H54 (cell line): ENCODE results near the gene CASP10.
A peak's percentile ranks its signal among the peaks of the same experiment; 100 is the strongest.

Source experiments
- DNase-seq: peaks from one replicate; pipeline ENCODE4 v3.0.0; 2011; ENCODE audit warnings: low spot score, mixed read lengths; ENCODE audit not compliant: insufficient read length
- FAIRE-seq: peaks from 3 replicates; lab custom pipeline; 2011; peaks lifted over from hg19 to GRCh38; lab: Jason Lieb, UNC
- POLR2A ChIP-seq: IDR thresholded peaks from 2 replicates; pipeline ENCODE4 v1.6.1; 2011; ENCODE audit warnings: low read depth, mild to moderate bottlenecking, low read length

The CASP10 gene

GRCh38 chr2:201196803-201197202, 13.9 kb downstream of the CASP10 start:
- FAIRE-seq (no peak), DNase-seq (no peak)
- TF ChIP-seq POLR2A, result no peak

- TF ChIP-seq POLR2A, result no peak
- FAIRE-seq, result peak; percentile 6
- DNase-seq, result no peak
Measured at GRCh38 chr2:201197781-201198180, 14.8 kb downstream of the CASP10 start.

DNA sequence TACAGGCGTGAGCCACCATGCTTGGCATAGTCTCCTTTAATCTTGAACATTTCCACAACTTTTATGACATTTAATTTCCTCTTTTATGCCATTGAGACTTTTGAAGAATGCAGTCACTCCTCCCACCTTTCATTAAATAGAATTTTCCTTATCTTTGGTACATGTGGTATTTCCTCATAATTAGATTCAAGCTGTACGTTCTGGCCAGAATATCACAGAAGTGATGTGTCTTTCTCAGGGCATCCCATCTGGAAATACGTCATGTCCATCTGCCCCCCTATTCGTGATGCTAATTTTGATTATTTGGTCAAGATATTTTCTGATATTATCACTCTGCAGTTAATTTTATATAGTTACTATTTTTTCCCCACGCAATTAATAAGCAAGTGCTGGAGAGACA, 16.9 kb downstream of the CASP10 start:
- TF ChIP-seq POLR2A, result no peak
- DNase-seq (no peak), FAIRE-seq (no peak)

DNA sequence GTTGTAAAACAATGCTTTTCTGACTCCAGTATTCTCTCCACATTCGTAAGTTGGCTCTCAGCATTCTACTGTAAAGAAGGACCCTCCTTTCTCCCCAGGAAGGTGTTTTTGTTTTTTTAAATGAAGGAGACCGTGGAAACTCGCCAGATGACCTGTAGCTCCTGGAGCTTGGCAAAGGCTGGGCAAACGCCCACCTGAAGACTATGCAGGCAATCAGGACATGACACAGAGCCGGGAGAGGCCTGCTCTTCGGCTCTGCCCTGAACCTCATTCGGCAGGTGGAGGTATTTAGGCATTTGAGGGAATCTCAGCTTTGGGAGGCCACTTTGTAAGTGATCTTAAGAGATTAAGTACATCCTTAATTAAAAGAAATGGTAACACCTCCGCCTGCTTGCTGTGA, 17.4 kb downstream of the CASP10 start:
- DNase-seq (no peak), FAIRE-seq (no peak)
- TF ChIP-seq POLR2A, result no peak

- DNase-seq (no peak), FAIRE-seq (no peak)
- no peak for TF ChIP-seq POLR2A
Measured at GRCh38 chr2:201201371-201201770, 18.4 kb downstream of the CASP10 start.

DNA sequence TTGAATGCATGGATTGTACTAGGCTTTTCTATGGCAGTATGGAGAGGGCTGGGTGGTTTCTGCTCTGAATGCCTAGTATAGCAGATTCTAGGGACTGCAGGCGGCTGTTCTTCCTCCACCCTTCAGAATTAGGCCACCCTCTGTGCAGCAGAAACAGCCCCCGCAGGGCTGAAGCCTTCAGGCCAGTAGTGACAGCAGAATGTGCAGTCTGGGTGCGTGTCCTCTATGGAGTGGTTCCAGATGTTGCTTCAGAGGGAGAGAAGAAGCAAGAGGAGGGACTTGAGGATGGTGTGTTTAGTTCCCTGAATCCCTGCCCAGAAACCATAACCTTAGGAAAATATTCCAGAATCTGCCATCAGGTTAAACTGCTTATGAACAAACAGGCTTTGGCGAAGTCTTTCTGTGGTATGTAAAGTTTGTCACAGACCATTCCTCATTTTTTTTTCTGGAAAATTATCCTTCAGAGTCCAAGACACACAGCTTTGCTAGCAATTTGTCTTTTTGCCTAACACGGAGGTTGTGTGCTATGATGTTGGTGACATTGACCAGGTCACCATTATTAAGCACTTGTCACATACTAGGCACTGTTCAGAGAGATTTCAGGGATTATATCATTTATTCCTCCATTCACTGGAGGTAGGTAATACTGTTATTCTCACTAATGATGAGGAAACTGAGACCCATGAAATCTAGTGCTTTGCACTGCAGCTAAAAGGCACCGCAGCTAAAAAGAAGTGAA, 21.1 kb downstream of the CASP10 start:
- DNase-seq (no peak), FAIRE-seq (no peak)
- TF ChIP-seq POLR2A, result no peak

- no peak for FAIRE-seq
- no peak for TF ChIP-seq POLR2A
- no peak for DNase-seq
Measured at GRCh38 chr2:201204655-201205514, 21.9 kb downstream of the CASP10 start.

- TF ChIP-seq POLR2A, result no peak
- no peak for DNase-seq
- FAIRE-seq, result no peak
Measured at GRCh38 chr2:201205515-201205849, 22.5 kb downstream of the CASP10 start.

DNA sequence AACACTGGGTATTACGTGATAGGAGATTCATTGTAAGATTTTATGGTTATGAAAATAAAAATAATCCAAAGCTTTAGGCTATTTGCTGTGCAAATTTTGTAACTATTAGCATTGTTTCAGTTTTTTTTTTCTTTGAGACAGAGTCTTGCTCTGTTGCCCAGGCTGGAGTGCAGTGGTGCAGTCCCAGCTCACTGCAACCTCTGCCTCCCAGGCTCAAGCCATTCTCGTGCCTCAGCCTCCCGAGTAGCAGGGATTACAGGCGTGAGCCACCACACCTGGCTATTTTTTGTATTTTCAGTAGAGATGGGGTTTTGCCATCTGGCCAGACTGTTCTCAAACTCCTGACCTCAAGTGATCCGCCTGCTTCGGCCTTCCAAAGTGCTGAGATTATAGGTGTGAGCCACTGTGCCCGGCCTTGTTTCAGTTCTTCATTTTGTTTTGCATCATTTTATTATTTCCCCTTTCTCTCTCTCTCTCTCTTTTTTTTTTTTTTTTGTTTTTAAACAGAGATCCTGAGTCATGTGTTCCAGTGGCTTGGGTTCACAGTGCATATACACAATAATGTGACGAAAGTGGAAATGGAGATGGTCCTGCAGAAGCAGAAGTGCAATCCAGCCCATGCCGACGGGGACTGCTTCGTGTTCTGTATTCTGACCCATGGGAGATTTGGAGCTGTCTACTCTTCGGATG, 25.8 kb downstream of the CASP10 start:
- no peak for FAIRE-seq
- no peak for DNase-seq
- no peak for TF ChIP-seq POLR2A

GRCh38 chr2:201215963-201216362, 33.0 kb downstream of the CASP10 start:
- no peak for DNase-seq
- no peak for FAIRE-seq
- TF ChIP-seq POLR2A, result no peak

- DNase-seq (no peak), FAIRE-seq (no peak)
- TF ChIP-seq POLR2A, result no peak
Measured at GRCh38 chr2:201216918-201217317, 34.0 kb downstream of the CASP10 start.

DNA sequence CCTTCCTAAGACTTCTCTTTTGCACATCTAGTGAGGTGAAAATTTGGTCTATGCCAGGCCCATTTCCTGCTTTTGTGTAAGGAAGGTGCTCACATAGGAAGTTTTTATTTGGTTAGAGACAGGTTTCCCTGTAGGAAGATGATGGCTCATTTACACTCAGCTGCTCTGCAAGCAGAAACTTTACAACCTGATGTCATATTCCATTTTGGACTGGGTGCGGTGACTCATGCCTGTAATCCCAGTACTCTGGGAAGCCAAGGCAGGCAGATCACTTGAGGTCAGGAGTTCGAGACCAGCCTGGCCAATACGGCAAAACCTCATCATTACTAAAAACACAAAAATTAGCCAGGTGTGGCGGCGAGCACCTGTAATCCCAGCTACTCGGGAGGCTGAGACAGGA, 35.8 kb downstream of the CASP10 start:
- DNase-seq (no peak), FAIRE-seq (peak; percentile 36)
- TF ChIP-seq POLR2A, result no peak

DNA sequence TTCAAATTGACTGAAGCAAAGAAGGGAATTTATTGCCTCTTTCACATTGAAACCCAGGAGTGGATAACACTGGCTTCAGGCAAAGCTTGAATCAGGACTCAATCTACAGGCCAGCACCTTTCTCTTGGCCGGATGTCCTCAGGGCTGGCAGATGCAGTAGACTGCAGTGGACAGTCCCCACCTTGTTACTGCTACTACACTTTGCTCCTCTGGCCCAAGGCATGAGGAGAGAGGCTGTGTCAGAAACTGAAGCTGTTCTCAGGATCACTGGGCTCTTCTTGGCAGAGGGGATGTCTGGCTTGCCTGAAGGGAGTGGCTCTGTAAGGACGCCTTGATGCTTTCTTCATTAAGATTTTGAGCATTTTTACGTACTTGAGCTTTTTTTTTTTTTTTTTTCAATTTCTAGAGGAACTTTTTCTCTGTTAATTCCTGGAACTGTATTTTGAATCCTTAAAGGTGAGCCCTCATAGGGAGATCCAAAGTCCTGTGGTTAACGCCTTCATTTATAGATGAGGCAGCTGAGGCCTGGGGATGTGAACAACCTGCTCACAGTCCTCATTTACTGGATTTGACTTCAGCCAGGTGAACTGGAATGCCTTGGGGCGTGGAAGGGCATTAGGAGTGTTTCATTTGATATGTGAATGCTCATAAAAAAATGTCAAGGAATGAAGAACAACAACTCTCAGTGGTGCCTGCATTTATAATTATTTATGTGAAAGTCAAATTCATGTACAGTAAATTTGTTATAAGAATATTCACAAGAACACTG, 36.6 kb downstream of the CASP10 start:
- FAIRE-seq (no peak), DNase-seq (no peak)
- TF ChIP-seq POLR2A, result no peak
